ENCODE results near the gene LYG2.
"Not testable (repeated sequence)": the region's sequence is repeated elsewhere in the genome, so short reads cannot be mapped to it uniquely, and the experiment has no call there.

LYG2 gene

DNA sequence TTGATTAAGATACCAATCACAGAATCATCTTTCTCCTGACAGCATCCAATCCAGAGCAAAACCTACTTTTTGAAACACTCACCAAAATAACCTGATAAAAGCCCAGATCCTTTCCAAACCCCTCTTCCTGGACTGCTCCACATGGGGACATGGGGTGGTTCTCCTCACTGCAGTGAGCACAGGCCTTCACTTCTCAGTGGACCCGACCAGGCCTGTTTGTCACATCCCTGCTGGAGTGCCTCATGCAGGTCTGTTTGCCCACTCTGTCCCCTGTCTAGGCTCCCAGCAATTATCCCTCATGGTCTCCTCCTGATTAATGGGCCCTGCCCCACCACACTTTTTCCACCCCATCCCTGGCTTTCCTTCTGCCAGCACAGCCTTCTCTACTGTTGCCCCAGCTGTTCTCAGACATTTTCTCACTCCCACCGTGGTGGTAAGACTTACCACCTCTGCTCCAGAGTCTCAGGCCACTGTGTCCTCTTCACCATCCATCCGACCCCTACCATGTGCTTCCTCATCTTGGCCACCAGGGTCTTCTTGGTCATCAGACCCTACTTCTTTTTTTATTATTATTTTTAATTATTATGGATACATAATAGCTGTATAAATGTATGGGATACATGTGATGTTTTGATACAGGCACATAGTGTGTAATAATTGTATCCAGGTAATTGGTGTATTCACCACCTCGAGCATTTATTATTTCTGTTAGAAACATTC is 53.3 kb downstream of the LYG2 start:
- DNase-seq (ENCODE audit: low read depth) = no peak

DNA sequence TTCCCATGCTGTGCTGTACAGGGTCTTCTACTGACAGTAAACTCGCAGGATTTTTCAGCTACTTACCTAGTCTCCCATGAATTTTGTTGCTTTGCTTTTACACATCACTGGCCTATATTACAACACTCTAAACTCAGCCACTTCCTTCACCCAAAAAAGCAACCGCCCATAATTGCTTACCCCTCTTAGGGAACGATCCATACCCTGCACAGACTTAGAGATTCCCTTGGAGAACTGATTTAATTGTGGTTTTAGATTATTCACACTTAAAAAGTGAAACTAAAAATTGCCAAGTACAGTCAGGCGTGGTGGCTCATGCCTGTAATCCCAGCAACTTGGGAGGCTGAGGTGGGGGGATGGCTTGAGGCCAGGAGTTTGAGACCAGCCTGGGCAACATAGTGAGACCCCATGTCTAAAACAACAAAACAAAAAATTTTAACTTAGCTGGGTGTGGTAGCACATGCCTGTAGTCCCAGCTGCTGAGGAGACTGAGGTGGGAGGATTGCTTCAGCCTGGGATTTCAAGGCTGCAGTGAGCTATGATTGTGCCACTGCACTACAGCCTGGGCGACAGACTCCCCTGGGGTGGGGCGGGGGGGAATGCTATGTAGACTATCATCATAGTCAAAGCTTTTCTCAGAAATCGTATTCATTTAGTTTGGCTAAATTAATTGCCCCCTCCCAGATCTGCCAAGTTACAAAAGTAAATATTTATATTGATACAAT is 55.2 kb downstream of the LYG2 start:
- DNase-seq (ENCODE audit: low read depth) = no peak

DNA sequence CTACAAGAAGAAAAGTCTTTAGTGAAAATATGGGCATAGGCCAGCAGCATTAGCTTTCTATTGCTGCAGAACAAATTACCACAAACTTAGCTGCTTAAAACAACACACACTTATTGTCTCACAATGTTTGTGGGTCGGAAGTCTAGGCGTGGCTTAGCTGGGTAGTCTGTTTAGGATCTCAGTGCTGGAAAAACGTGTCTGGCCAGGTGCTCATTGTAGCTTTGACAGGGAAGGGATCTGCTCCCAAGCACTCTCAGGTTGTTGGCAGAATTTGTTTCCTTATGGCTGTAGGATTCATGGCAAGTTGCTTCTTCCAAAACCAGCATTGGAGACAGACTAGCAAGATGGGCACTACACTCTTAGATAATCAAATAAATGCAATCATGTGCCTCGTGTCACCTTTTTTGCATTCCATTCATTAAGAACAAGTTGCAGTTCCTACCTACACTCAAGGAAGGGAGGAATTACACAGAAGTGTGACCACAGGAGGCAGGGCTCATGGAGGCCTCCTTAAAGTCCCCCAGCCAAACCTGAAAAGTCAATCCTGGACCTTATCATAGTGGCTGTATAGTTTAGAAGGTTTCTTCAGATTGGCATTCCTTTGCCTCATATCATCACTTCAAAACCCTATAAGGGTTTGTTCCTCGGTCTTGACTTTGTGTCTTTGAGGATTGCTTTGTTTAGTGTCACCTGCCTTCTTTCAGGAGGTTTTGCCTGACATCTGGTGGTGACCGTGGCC is 57.2 kb downstream of the LYG2 start:
- DNase-seq (ENCODE audit: low read depth) = no peak

DNA sequence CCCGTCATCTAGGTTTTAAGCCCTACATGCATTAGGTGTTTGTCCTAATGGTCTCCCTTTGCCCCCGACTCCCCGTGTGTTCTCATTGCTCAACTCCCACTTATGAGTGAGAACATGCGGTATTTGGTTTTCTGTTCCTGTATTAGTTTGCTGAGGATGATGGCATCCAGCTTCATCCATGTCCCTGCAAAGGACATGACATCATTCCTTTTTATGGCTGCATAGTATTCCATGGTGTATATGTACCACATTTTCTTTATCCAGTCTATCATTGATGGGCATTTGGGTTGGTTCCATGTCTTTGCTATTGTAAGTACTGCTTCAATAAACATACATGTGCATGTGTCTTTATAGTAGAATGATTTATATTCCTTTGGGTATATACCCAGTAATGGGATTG is 63.1 kb downstream of the LYG2 start:
- not testable (repeated sequence) for DNase-seq (ENCODE audit: low read depth)

Data from stimulated activated CD8-positive, alpha-beta memory T cell treated with anti-CD3 and anti-CD28 coated beads, Interleukin-7, amount 100 ng/mL, for 24 hours (primary cell).